Measurements from ENCODE around the gene SLC23A2. TPM values are rescaled to one million over a fixed set of nuclear protein-coding genes. Genes with fewer than 3 reads are reported as not detected.

Gene SLC23A2
- total and polyA plus RNA-seq, 2 experiments from 2014 or later, result 5.9 to 9.6 TPM

DNA sequence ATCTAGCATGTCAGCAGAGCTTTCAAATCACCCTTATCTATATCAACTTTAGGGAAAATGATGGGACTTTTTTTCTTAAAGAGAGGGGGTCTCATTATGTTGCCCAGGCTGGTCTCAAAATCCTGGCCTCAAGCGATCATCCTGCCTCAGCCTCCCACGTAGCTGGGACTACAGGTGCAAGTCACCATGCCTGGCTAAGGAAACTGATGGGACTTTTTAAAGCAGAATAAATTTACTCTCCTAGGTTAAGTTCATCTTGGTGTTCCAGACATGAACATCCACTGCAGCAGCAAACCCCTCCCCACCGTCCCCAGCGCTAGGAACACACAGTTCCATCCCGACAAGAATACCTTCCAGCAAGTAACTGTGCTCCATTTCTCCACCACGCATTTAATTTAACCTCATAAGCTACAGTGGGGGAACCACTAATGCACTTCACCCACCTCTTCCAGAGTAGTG lies 64.9 kb downstream of the SLC23A2 start:
- DNase-seq, result no peak
- Histone ChIP-seq H3K9me2 (ENCODE audit: insufficient read depth) (no peaks in the 10 kb centered on the region), H3K9ac (no peak overlapping the region), H3K9me3 (ENCODE audit: low read depth) (no peaks in the 10 kb centered on the region), H3K4me3 (no peak overlapping the region), H3F3A (ENCODE audit: insufficient read depth) (peaks cover 13% of the 10 kb centered on the region), H3K27me3 (replicated peaks; ENCODE audit: insufficient read depth) (no peaks in the 10 kb centered on the region), H3K4me1 (ENCODE audit: insufficient read depth) (peaks cover 10% of the 10 kb centered on the region), H3K27ac (no peak overlapping the region), H2AFZ (no peak overlapping the region), H4K20me1 (ENCODE audit: insufficient read depth) (no peaks in the 10 kb centered on the region), H3K4me2 (ENCODE audit: unreplicated experiment) (no peak overlapping the region), H3K79me2 (ENCODE audit: insufficient read depth) (no peaks in the 10 kb centered on the region; the same call in 1 of the 2 replicates), H3K36me3 (ENCODE audit: low read depth) (no peaks in the 10 kb centered on the region)
- in situ Hi-C loops (cut with MboI), result no loop called here
- TF ChIP-seq EZH2phosphoT487 (IDR thresholded peaks at IDR 0.05; ENCODE audit: insufficient read depth, low read depth), result no peak
- TF ChIP-seq EZH2 (IDR thresholded peaks at IDR 0.05; ENCODE audit: insufficient read depth, poor library complexity, severe bottlenecking), result no peak
- WGBS, 2 experiments (ENCODE audit: low coverage in 1 of 2, low lambda C conversion rate in 2 of 2, missing lambda C conversion rate in 2 of 2), result 97 to 98% methylated on average over 6 of the region's 6 CpGs

DNA sequence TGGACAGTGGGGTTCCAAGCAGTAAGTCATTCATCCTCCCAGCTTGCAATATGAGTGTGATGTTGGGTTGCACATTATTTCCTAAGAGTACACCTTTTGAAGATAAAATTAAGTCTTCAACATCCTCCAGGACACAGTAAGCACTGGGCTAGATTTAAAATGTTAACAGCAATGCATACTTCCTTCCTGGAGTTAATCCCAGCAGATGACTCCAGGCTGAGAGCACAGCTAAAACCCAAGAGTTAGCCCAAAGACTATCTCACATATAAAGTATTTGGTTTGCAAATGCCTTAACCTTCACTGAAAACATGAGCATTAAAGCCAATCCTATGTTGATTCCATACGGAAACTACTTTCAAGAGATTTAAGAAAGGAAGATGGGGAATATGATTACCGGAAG lies 69.2 kb downstream of the SLC23A2 start:
- Histone ChIP-seq H3K4me2 (ENCODE audit: unreplicated experiment) (no peak overlapping the region), H3K27ac (no peak overlapping the region), H3K4me3 (no peak overlapping the region), H3F3A (ENCODE audit: insufficient read depth) (peaks cover 21% of the 10 kb centered on the region), H2AFZ (no peak overlapping the region), H3K9me2 (ENCODE audit: insufficient read depth) (no peaks in the 10 kb centered on the region), H3K36me3 (ENCODE audit: low read depth) (no peaks in the 10 kb centered on the region), H3K27me3 (replicated peaks; ENCODE audit: insufficient read depth) (no peaks in the 10 kb centered on the region), H3K4me1 (ENCODE audit: insufficient read depth) (peaks cover 11% of the 10 kb centered on the region; the same call in 1 of the 2 replicates), H3K79me2 (ENCODE audit: insufficient read depth) (no peaks in the 10 kb centered on the region), H4K20me1 (ENCODE audit: insufficient read depth) (no peaks in the 10 kb centered on the region), H3K9ac (no peak overlapping the region), H3K9me3 (ENCODE audit: low read depth) (no peaks in the 10 kb centered on the region)
- WGBS, 2 experiments (ENCODE audit: low coverage in 1 of 2, low lambda C conversion rate in 2 of 2, missing lambda C conversion rate in 2 of 2), result 94 to 97% methylated on average over 2 of the region's 2 CpGs
- TF ChIP-seq EZH2 (IDR thresholded peaks at IDR 0.05; ENCODE audit: insufficient read depth, poor library complexity, severe bottlenecking), result no peak
- no peak for TF ChIP-seq EZH2phosphoT487 (IDR thresholded peaks at IDR 0.05; ENCODE audit: insufficient read depth, low read depth)
- DNase-seq, result peak; percentile 44
- in situ Hi-C loops (cut with MboI), result no loop called here

- Histone ChIP-seq H4K20me1 (ENCODE audit: insufficient read depth) (no peaks in the 10 kb centered on the region), H3K9me2 (ENCODE audit: insufficient read depth) (no peaks in the 10 kb centered on the region), H3K9ac (no peak overlapping the region), H3K4me1 (ENCODE audit: insufficient read depth) (peaks cover 18% of the 10 kb centered on the region), H3K36me3 (ENCODE audit: low read depth) (no peaks in the 10 kb centered on the region), H3K27me3 (replicated peaks; ENCODE audit: insufficient read depth) (no peaks in the 10 kb centered on the region), H3K79me2 (ENCODE audit: insufficient read depth) (no peaks in the 10 kb centered on the region), H3K4me2 (ENCODE audit: unreplicated experiment) (no peak overlapping the region), H3K4me3 (no peak overlapping the region), H3K9me3 (ENCODE audit: low read depth) (no peaks in the 10 kb centered on the region), H2AFZ (no peak overlapping the region), H3K27ac (no peak overlapping the region), H3F3A (ENCODE audit: insufficient read depth) (peaks cover 21% of the 10 kb centered on the region)
- DNase-seq, result peak; percentile 48
- WGBS, 2 experiments (ENCODE audit: low coverage in 1 of 2, low lambda C conversion rate in 2 of 2, missing lambda C conversion rate in 2 of 2), result 61 to 64% methylated on average over 5 of the region's 5 CpGs
- in situ Hi-C loops (cut with MboI), result no loop called here
- no peak for TF ChIP-seq EZH2 (IDR thresholded peaks at IDR 0.05; ENCODE audit: insufficient read depth, poor library complexity, severe bottlenecking)
- TF ChIP-seq EZH2phosphoT487 (IDR thresholded peaks at IDR 0.05; ENCODE audit: insufficient read depth, low read depth), result no peak
These were observed 71.5 kb downstream of the SLC23A2 start for GRCh38 chr20:4929686-4930397.

DNA sequence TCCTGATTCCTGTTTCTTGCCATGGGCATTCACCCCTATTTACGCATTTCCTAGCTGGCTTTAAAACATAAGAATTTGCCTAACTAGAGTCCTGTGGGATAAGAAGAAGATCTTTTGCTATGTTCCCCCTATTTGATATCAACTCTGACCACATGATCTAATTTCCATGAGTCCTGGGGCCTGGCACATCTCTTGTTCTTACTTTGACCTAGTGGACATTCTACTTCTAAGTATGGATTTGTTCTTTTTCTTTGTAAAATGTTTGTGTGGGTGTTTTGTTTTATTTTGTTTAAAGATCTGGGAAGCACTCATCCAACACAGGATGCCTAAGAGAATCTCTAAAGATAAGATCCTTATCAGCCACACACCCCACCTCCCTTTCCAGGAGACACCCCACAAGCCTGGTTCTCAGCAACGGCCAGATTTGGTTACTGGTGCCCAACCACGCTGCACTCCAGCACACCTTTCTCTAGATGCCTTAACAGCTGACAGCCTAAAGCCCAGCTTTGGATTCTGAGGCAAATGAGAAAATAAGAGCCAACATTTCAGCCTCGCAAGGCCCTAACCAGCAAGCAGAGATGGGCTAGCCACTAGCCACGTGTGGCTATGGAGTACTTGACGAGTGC lies 74.7 kb downstream of the SLC23A2 start:
- Histone ChIP-seq H3F3A (ENCODE audit: insufficient read depth) (peaks cover 13% of the 10 kb centered on the region), H3K36me3 (ENCODE audit: low read depth) (no peaks in the 10 kb centered on the region), H3K9ac (no peak overlapping the region), H2AFZ (no peak overlapping the region), H3K9me2 (ENCODE audit: insufficient read depth) (no peaks in the 10 kb centered on the region), H3K79me2 (ENCODE audit: insufficient read depth) (no peaks in the 10 kb centered on the region), H3K9me3 (ENCODE audit: low read depth) (no peaks in the 10 kb centered on the region), H3K27ac (no peak overlapping the region), H3K4me3 (no peak overlapping the region), H3K4me1 (ENCODE audit: insufficient read depth) (peaks cover 11% of the 10 kb centered on the region), H4K20me1 (ENCODE audit: insufficient read depth) (no peaks in the 10 kb centered on the region), H3K4me2 (ENCODE audit: unreplicated experiment) (no peak overlapping the region), H3K27me3 (replicated peaks; ENCODE audit: insufficient read depth) (no peaks in the 10 kb centered on the region)
- DNase-seq, result no peak
- 95 to 99% methylated on average over 6 of the region's 6 CpGs for WGBS, 2 experiments (ENCODE audit: low coverage in 1 of 2, low lambda C conversion rate in 2 of 2, missing lambda C conversion rate in 2 of 2)
- TF ChIP-seq EZH2phosphoT487 (IDR thresholded peaks at IDR 0.05; ENCODE audit: insufficient read depth, low read depth) (no peak), EZH2 (IDR thresholded peaks at IDR 0.05; ENCODE audit: insufficient read depth, poor library complexity, severe bottlenecking) (no peak)
- in situ Hi-C loops (cut with MboI), result no loop called here
